ENCODE results near the gene LIX1L. TPM values are rescaled to one million over a fixed set of nuclear protein-coding genes. Genes with fewer than 3 reads are reported as not detected.

The LIX1L gene
- total RNA-seq, 1 donor from 2014 or later = 24.4 TPM

- no peak for DNase-seq (ENCODE audit: low read depth)
Measured at GRCh38 chr1:145897969-145898368, 59.8 kb downstream of the LIX1L start.

GRCh38 chr1:145895471-145895870 is 62.3 kb downstream of the LIX1L start:
- DNase-seq (ENCODE audit: low read depth) = no peak

GRCh38 chr1:145893306-145894055 is 64.3 kb downstream of the LIX1L start:
- DNase-seq (ENCODE audit: low read depth) = no peak

- peak; percentile 67 for DNase-seq (ENCODE audit: low read depth)
Measured at GRCh38 chr1:145892486-145893087, 65.2 kb downstream of the LIX1L start.

GRCh38 chr1:145891587-145892485 is 66.0 kb downstream of the LIX1L start:
- peak; percentile 99 for DNase-seq (ENCODE audit: low read depth)

GRCh38 chr1:145891143-145891542 is 66.7 kb downstream of the LIX1L start:
- peak; percentile 83 for DNase-seq (ENCODE audit: low read depth)

- no peak for DNase-seq (ENCODE audit: low read depth)
Measured at GRCh38 chr1:145889722-145890121, 68.1 kb downstream of the LIX1L start.

- DNase-seq (ENCODE audit: low read depth) = peak; percentile 20
Measured at GRCh38 chr1:145887631-145888030, 70.2 kb downstream of the LIX1L start.

- no peak for DNase-seq (ENCODE audit: low read depth)
Measured at GRCh38 chr1:145886816-145887215, 71.0 kb downstream of the LIX1L start.

GRCh38 chr1:145886390-145886789 is 71.4 kb downstream of the LIX1L start:
- DNase-seq (ENCODE audit: low read depth) = no peak

- DNase-seq (ENCODE audit: low read depth) = peak; percentile 83
Measured at GRCh38 chr1:145885738-145886287, 72.0 kb downstream of the LIX1L start, which contains the start of gene ANKRD35. TSS of gene ANKRD35 (minus strand) at chr1:145885866. CDS start at chr1:145885758, 108 bp downstream.

- DNase-seq (ENCODE audit: low read depth) = no peak
Measured at GRCh38 chr1:145884675-145885074, 73.1 kb downstream of the LIX1L start.

Other genes starting within 250 kb of the LIX1L start
- not detected in 2 replicates for gene CD160, start 238.5 kb downstream of the LIX1L start, total RNA-seq
- gene RNF115, start 133.9 kb downstream of the LIX1L start, total RNA-seq = 22.7 and 30.4 TPM in 2 replicates
- gene POLR3C, start 133.8 kb downstream of the LIX1L start, total RNA-seq = 26.8 and 27.2 TPM in 2 replicates
- gene NUDT17, start 112.4 kb downstream of the LIX1L start, total RNA-seq = 10.7 and 13.6 TPM in 2 replicates
- gene PIAS3, start 98.9 kb downstream of the LIX1L start, total RNA-seq = 27.9 and 28.1 TPM in 2 replicates
- 0.13 and 0.31 TPM in 2 replicates for gene ANKRD35, start 72.2 kb downstream of the LIX1L start, total RNA-seq
- gene ITGA10, start 48.0 kb downstream of the LIX1L start, total RNA-seq = 30.2 and 41.5 TPM in 2 replicates
- gene PEX11B, start 39.3 kb downstream of the LIX1L start, total RNA-seq = 27.1 and 34.2 TPM in 2 replicates
- gene RBM8A, start 30.5 kb downstream of the LIX1L start, total RNA-seq = 191 and 218 TPM in 2 replicates
- gene ANKRD34A, start 6.6 kb upstream of the LIX1L start, total RNA-seq = 1.6 and 2.5 TPM in 2 replicates
- gene POLR3GL, start 6.7 kb upstream of the LIX1L start, total RNA-seq = 36.0 and 37.3 TPM in 2 replicates
- gene TXNIP, start 38.6 kb upstream of the LIX1L start, total RNA-seq = 260 and 398 TPM in 2 replicates
- 184 and 334 TPM in 2 replicates for gene HJV, start 63.7 kb upstream of the LIX1L start, total RNA-seq
- 1.0 and 1.1 TPM in 2 replicates for gene NBPF10, start 186.8 kb upstream of the LIX1L start, total RNA-seq